K562 (cell line): ENCODE measurements around the gene FKBP2. TPM values are rescaled to one million over a fixed set of nuclear protein-coding genes. Genes with fewer than 3 reads are reported as not detected.

ENCODE experiments used
- ARID4B ChIP-seq: sonication (generic); formaldehyde crosslinking; IDR thresholded peaks from 2 replicates; pipeline ENCODE4 v1.8.0; 2022; ENCODE audit warnings: mild to moderate bottlenecking, missing genetic modification reagents
- ETV6 ChIP-seq, 3 experiments: fragments of 150-350 bp in 1 of 3; sonication (generic) in 1 of 3; formaldehyde crosslinking in 1 of 3; IDR thresholded peaks; 2 replicates each; pipeline versions ENCODE4 v1.6.1 to v1.8.0; 2014 to 2022; ENCODE audit warnings: borderline replicate concordance in 2 of 3, low read depth in 2 of 3, antibody characterized with exemption in 1 of 3, low read length in 1 of 3, mild to moderate bottlenecking in 1 of 3, missing genetic modification reagents in 1 of 3
- EZH2 ChIP-seq: IDR thresholded peaks from 2 replicates; pipeline ENCODE4 v1.6.1; 2012; ENCODE audit warnings: low read depth, mild to moderate bottlenecking, inconsistent platforms, low read length, borderline replicate concordance
- FOXA3 ChIP-seq, 2 experiments: fragments of 450-650 bp in 1 of 2; sonication (generic) in 1 of 2; formaldehyde crosslinking; IDR thresholded peaks in 1 of 2; conservative IDR thresholded peaks in 1 of 2; 2 replicates each; pipeline versions ENCODE4 v1.4.0 to v1.8.0; 2020 to 2022; ENCODE audit warnings: mild to moderate bottlenecking in 2 of 2, missing genetic modification reagents in 1 of 2
- KLF1 ChIP-seq: fragments of 450-650 bp; IDR thresholded peaks from 2 replicates; pipeline ENCODE4 v1.6.1; 2016; ENCODE audit warnings: missing genetic modification characterization, missing compliant biosample characterization
- MEF2A ChIP-seq: IDR thresholded peaks from 2 replicates; pipeline ENCODE4 v1.6.1; 2011; ENCODE audit warnings: low read depth, mild to moderate bottlenecking, low read length, moderate library complexity; ENCODE audit not compliant: control insufficient read depth
- MITF ChIP-seq: IDR thresholded peaks from 2 replicates; pipeline ENCODE4 v1.6.1; 2014; ENCODE audit warnings: antibody characterized with exemption
- MTA2 ChIP-seq: fragments of 450-650 bp; IDR thresholded peaks from 2 replicates; pipeline ENCODE4 v1.6.1; 2016; ENCODE audit warnings: low read depth
- RBFOX2 ChIP-seq: fragments of 200-400 bp; formaldehyde crosslinking; IDR thresholded peaks from 2 replicates; pipeline ENCODE4 v1.6.1; 2017; ENCODE audit warnings: low read depth, mild to moderate bottlenecking, low read length, moderate library complexity
- SOX6 ChIP-seq: fragments of 450-650 bp; IDR thresholded peaks from 2 replicates; pipeline ENCODE4 v1.6.1; 2014; ENCODE audit warnings: mild to moderate bottlenecking
- TCF15 ChIP-seq: fragments of 250-450 bp; sonication (Bioruptor Pico); IDR thresholded peaks from 2 replicates; pipeline ENCODE4 v1.8.0; 2022; ENCODE audit warnings: moderate library complexity, mild to moderate bottlenecking, inconsistent platforms
- THAP12 ChIP-seq: fragments of 250-450 bp; sonication (Bioruptor Pico); IDR thresholded peaks from 2 replicates; pipeline ENCODE4 v1.9.0; 2021; ENCODE audit warnings: mild to moderate bottlenecking, inconsistent platforms
- U2AF2 ChIP-seq: fragments of 200-400 bp; formaldehyde crosslinking; optimal IDR thresholded peaks from 2 replicates; pipeline ENCODE3; 2017; ENCODE audit warnings: low read depth, mild to moderate bottlenecking, low read length
- ZNF354B ChIP-seq: fragments of 250-450 bp; sonication (Bioruptor Pico); IDR thresholded peaks from 2 replicates; pipeline ENCODE4 v1.4.0; 2020
- ZNF449 ChIP-seq: fragments of 250-450 bp; sonication (Bioruptor Pico); IDR thresholded peaks from 2 replicates; pipeline ENCODE4 v1.8.0; 2022; ENCODE audit warnings: moderate library complexity, mild to moderate bottlenecking, inconsistent platforms
- ZNF551 ChIP-seq: fragments of 250-450 bp; sonication (Bioruptor Pico); IDR thresholded peaks from 2 replicates; pipeline ENCODE4 v1.5.0; 2021; ENCODE audit warnings: mild to moderate bottlenecking, moderate library complexity
- polyA plus RNA-seq, 8 experiments: library from polyadenylated mRNA; depleted of rRNA in 4 of 8; stranded (reverse) in 5 of 8; unstranded in 3 of 8; fragments of >200 nt; fragmentation: Nextera tagmentation in 2 of 8; fragmentation: Illumina TruSeq in 1 of 8; extraction: Ambion mirVana in 2 of 8; extraction: Trizol in 1 of 8; gene quantifications; 2 replicates each; pipeline versions ENCODE4 v1.2.1 to v1.2.3, GENCODE V29; 2011 to 2014; ENCODE audit warnings: inconsistent platforms in 1 of 8, missing spikeins in 1 of 8
- total RNA-seq, 7 experiments: library from RNA; depleted of rRNA in 6 of 7; stranded (reverse); fragments of >200 nt in 6 of 7; fragmentation: Illumina TruSeq in 2 of 7; extraction: Trizol in 2 of 7; gene quantifications; 2 replicates each; pipeline versions ENCODE4 v1.2.1 to v1.2.3, GENCODE V29; 2011 to 2021; ENCODE audit warnings: low replicate concordance in 1 of 7

Gene FKBP2
- total and polyA plus RNA-seq, 9 of the 15 experiments (the other 6 are each of a cell fraction or from before 2014, with no cell fraction given): 3.5 to 151 (median 58.1) TPM

- TF ChIP-seq SOX6: 0 out of 2 replicates have a peak, but pooled peaks have one; percentile 4
- TF ChIP-seq TCF15 (CRISPR knock-in tag): no peak
- no peak for TF ChIP-seq ZNF551 (CRISPR knock-in tag)
- TF ChIP-seq ZNF354B: no peak
- TF ChIP-seq U2AF2: no peak
- no peak; the same call in 1 of the 2 replicates for TF ChIP-seq MEF2A
- no peak for TF ChIP-seq THAP12 (CRISPR knock-in tag)
- TF ChIP-seq ETV6 (IDR thresholded peaks at IDR 0.05; ENCODE audit: borderline replicate concordance in 1 of 2, low read depth in 2 of 2, low read length in 1 of 2): peak; percentile 43 to 49; a peak in 1 of 4 replicates
- TF ChIP-seq ETV6 (CRISPR knock-in tag; IDR thresholded peaks at IDR 0.05; ENCODE audit: borderline replicate concordance): 0 out of 2 replicates have a peak, but pooled peaks have one; percentile 65
- no peak for TF ChIP-seq EZH2
- peak; percentile 65; the same call in 1 of the 2 replicates for TF ChIP-seq ARID4B
- TF ChIP-seq FOXA3 (CRISPR knock-in tag; conservative IDR thresholded peaks at IDR 0.05 in 1 of 2, IDR thresholded peaks at IDR 0.05 in 1 of 2): peak in 1 of 2 experiments; percentile 58; a peak in 1 of 4 replicates
- TF ChIP-seq KLF1 (tag): no peak
- peak; percentile 91 for TF ChIP-seq MTA2
- peak; percentile 97 for TF ChIP-seq RBFOX2
- TF ChIP-seq MITF: no peak
- TF ChIP-seq ZNF449: peak; percentile 57; the same call in 1 of the 2 replicates
Measured at GRCh38 chr11:64269540-64270220, 28.8 kb downstream of the FKBP2 start (continued).
